Right lobe of liver (tissue), 4 donors: ENCODE results near the gene ERI3.

ENCODE experiments used
- POLR2A ChIP-seq: fragments of 450-650 bp; IDR thresholded peaks from one replicate; pipeline ENCODE4 v1.6.1; 2017; ENCODE audit warnings: antibody characterized with exemption, mild to moderate bottlenecking
- TF ChIP-seq, protein P1 (sequence below), 4 donors: fragments of 200-600 bp in 3 of 4; fragments of 450-650 bp in 1 of 4; IDR thresholded peaks; one replicate each; pipeline versions ENCODE4 v1.5.1 to v1.8.0; 2016 to 2022; ENCODE audit warnings: antibody characterized with exemption in 4 of 4, mild to moderate bottlenecking in 2 of 4
- donor health status: DM: no; HTN: no; CAD: no.
- donor health status: DM: no; HTN: no; CAD: no.
- donor health status: DM: no; HTN: yes; CAD: no.

DNA sequence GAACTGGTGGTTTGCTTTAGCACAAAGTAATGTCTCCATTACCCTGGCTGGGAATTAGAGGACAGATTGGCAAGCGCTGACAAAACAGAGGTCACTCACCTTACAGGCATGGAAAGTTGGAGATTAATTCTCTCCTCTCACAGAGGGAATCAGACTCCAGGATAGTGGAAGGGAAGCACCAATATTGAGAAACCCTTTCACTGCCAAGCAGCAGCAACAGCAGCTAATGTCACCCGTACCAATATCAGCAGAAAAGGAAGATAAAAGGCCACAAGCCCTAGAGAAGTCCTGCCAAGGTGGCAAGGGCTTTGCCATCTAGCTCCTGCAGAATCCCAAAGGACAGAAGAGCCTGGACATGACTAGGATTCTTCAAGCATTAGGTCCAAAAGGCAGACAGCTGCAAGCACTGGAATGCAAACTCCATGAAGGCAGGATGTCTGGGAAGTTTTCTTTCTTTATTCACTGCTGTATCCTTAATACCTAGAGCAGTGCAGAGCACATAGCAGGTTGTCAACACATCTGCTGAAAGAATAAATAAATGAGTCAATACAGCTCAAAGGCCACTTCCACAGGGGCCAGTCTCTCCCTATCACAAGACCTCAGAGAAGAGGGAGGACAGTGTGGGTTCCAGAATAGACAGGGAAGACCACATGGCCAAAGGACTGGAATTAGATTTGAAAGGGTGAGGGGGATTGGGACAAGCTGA lies 57.2 kb downstream of the ERI3 start:
- TF ChIP-seq, protein P1, sequence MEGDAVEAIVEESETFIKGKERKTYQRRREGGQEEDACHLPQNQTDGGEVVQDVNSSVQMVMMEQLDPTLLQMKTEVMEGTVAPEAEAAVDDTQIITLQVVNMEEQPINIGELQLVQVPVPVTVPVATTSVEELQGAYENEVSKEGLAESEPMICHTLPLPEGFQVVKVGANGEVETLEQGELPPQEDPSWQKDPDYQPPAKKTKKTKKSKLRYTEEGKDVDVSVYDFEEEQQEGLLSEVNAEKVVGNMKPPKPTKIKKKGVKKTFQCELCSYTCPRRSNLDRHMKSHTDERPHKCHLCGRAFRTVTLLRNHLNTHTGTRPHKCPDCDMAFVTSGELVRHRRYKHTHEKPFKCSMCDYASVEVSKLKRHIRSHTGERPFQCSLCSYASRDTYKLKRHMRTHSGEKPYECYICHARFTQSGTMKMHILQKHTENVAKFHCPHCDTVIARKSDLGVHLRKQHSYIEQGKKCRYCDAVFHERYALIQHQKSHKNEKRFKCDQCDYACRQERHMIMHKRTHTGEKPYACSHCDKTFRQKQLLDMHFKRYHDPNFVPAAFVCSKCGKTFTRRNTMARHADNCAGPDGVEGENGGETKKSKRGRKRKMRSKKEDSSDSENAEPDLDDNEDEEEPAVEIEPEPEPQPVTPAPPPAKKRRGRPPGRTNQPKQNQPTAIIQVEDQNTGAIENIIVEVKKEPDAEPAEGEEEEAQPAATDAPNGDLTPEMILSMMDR (IDR thresholded peaks at IDR 0.05): no peak
- no peak for TF ChIP-seq POLR2A
